SHP77 treated with DMSO at 0.1 percent for 48 hours (cell line): ENCODE measurements around the gene TMEM239.
"Not testable (repeated sequence)": the region's sequence is repeated elsewhere in the genome, so short reads cannot be mapped to it uniquely, and the experiment has no call there.

Experiments
- DNase-seq: peaks from one replicate; lab custom pipeline; 2025; lab: John Stamatoyannopoulos, UW

Gene TMEM239

DNA sequence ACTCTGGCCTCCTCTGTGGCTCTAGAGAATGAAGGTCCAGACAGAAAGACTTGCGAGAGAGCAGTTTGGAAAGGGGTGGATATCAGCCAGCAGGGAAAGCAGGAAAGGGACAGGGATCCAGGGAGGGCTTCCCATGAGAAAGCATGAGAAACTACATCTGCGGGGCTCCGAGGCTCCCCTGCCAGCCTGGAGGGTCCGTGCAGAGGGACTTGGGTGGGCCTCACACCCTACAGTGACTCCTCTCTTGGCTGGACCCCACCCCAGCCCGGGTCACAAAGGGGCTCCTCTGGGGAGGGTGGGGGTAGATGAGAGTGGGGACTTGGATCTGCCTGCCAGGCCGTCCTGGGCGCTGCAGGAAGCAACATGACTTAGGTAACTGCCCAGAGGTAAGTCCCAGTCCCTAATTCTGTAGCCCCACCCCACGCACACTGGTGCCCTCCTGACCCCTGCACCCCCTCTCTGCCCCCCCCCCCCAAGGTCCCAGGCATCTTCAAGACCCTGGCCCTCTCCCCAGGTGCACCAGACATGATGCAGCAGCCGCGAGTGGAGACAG, at the start of gene TMEM239:
Gene TMEM239, plus strand, starts transcription at position 335 of the 553 bp plus-strand sequence. Its CDS starts 191 bp downstream, at position 526.
- DNase-seq: no peak

DNA sequence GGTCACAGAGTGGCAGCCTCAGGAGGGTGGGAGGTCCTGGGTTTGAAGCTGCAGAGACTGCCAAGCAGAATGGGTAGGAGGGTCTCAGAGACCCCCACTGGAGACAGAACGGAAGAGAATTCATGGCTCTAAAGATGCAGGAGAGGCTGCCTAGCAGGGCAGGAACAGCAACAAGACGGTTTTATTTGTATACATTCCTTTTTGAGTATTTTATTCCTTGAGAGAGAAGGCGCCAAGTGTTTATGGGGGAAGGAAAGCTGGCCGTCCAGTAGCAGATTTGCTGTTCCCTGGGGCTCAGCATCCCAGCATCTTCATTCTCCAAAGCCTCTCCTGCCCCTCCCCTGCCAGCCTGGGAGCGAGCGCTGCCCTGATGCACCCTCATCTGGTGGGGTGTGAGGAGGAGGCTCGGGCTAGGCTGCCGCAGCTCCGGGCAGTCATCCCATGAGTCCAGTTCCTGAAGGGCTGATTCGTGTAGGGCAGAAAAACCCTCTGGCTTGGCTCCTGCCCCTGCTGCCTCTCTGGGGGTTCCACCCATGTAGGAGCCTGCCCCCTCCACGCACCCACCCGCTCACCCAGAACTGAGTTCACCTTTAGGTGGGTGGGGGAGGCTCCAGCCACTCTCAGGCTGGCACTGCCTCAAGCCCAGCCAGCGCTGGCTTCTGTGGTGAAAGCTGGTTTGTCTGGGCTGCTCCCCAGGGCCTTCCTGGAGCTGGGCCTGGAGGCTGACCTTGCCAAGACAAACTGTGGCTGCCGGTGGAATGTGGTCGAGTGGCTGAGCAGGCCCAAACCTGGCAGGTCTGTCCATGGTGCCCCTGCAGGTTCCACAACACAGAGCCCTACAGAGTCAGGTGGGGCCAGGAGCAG, 48.2 kb upstream of the TMEM239 start:
- no peak for DNase-seq

- DNase-seq: no peak
Observed at GRCh38 chr20:2768632-2769015, 47.5 kb upstream of the TMEM239 start.

DNA sequence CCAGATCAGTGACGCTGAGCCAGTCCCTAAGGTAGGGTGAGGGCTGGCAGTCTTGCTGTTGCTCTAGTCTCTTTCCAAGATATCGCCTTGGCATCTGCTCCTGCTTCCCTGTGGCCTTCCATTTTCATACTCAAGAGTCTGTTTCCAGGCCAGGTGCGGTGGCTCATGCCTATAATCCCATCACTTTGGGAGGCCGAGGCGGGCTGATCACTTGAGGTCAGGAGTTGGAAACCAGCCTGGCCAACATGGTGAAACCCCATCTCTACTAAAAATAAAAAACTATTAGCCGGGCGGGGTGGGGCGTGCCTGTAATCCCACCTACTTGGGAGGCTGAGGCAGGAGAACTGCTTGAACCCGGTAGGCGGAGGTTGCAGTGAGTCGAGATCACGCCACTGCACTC, 46.1 kb upstream of the TMEM239 start:
- not testable (repeated sequence) for DNase-seq

- DNase-seq: no peak
Observed at GRCh38 chr20:2771631-2772080, 44.5 kb upstream of the TMEM239 start.

- DNase-seq: no peak
Observed at GRCh38 chr20:2773812-2774211, 42.4 kb upstream of the TMEM239 start.

GRCh38 chr20:2775139-2775538, 41.0 kb upstream of the TMEM239 start:
- no peak for DNase-seq

- no peak for DNase-seq
Observed at GRCh38 chr20:2778602-2779321, 37.4 kb upstream of the TMEM239 start.

DNA sequence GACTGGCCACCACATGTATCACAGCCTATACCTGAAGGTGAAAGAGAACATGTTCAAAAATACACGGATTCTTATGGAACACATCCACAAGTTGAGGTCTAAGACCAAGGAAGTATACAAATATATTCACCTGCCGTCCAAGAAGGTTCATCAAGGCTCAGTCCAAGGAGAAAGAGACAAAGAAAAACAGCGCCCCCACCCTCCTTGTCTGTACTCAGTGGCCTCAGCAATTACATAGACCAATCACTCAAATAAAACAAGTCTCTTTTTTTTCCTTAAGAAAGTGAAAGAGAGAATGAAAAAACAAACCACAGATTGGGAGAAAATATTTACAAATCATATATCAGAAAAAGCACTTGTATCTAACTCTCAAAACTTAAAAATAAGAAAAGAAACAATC, 35.2 kb upstream of the TMEM239 start:
- no peak for DNase-seq

- DNase-seq: no peak
Observed at GRCh38 chr20:2783908-2784566, 32.1 kb upstream of the TMEM239 start.

DNA sequence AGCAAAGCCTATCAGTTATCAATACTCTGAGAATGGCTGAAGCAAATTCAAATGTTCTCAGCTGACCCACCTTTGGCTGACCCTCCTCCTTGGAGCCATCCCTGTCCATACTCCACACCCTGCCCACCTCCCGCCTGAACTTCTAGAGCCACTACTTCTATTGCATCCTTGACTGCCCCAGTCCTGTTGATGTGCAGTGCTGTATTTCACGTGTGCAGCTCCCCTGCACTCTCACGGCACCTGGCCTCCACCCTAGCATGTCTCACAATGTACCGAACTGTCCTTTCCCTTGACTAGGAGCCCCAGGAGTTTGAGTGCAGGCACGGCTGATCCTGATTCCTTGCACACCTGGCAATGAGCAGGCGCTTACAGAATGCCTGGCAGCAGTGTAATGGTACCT, 22.7 kb upstream of the TMEM239 start:
- DNase-seq: no peak

DNA sequence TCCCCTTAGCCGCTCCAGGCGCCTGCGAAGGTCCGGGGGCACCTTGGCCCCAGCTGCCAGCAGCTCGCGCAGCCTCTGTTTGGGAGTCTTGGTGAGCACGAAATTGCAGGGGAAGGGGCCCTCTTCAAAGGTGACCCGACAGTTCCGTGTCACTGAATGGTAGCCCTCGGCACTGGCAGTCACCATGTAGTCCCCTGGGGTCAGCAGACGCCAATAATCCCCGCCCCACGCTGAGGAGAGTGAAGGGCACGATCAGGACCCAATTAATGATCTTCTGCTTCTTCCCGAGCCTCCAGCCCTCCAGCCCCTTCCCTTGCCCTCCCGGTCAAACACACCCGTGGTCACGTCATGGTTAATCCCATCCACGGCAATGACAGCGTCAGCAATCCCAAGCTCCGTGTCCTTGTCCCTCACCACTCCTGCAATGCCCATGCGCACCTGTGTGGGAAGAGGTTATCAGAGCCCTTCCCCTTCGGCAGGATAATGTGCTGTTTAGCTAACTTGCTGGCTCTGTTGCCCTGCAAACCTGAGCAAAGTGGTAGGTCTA, 21.9 kb upstream of the TMEM239 start:
- DNase-seq: no peak

DNA sequence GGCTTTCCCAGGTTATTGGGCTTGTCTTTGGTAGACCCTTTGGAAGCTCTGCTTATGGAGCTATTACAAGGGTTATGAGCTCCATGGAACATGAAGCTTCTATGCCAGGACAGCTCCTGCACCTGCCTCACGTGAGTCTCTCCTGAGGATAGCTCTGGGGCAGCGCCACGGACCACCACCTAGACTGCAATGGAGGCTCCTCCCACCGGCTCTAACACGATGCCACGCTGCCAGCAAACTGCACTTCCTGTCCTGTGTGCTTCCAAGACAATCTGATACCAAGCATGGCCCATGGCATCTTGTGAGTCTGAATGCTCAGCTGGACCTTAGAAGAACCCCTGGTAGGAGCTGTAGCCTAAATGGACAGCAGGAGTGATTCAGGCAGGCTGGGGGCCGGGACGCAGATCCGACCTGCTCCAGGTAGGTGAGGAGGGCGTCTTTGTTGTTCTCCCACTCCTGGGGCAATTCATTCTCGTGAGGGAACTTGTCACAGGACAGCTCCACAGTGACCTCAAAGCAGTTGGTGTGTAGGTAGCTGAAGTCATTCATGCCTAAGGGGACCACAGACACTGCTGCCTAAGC, 21.2 kb upstream of the TMEM239 start:
- no peak for DNase-seq

GRCh38 chr20:2795451-2795850, 20.7 kb upstream of the TMEM239 start:
- no peak for DNase-seq

- no peak for DNase-seq
Observed at GRCh38 chr20:2796011-2796660, 20.0 kb upstream of the TMEM239 start.

- DNase-seq: no peak
Observed at GRCh38 chr20:2797136-2797983, 18.8 kb upstream of the TMEM239 start.

GRCh38 chr20:2798095-2798805, 17.9 kb upstream of the TMEM239 start:
- DNase-seq: no peak

- no peak for DNase-seq
Observed at GRCh38 chr20:2798814-2799213, 17.4 kb upstream of the TMEM239 start.

GRCh38 chr20:2799271-2799670, 16.9 kb upstream of the TMEM239 start:
- no peak for DNase-seq
